SJSA1 (cell line): ENCODE measurements around the gene FBXL7. TPM values are rescaled to one million over a fixed set of nuclear protein-coding genes. Genes with fewer than 3 reads are reported as not detected.

Experiments
- DNase-seq, 2 experiments: peaks; one replicate each; pipeline ENCODE4 v3.0.0-alpha.2; 2015 to 2020; ENCODE audit warnings: low spot score in 2 of 2, low read depth in 1 of 2
- H3K27ac ChIP-seq: fragments of 250-450 bp; sonication (Bioruptor Pico); 2 replicates; pipeline ENCODE4 v1.5.1; 2020; ENCODE audit warnings: mild to moderate bottlenecking, moderate library complexity
- H3K27me3 ChIP-seq: fragments of 250-450 bp; sonication (Bioruptor Pico); replicated peaks from 2 replicates; pipeline ENCODE4 v1.5.1; 2020; ENCODE audit warnings: mild to moderate bottlenecking, moderate library complexity
- H3K36me3 ChIP-seq: fragments of 250-450 bp; sonication (Bioruptor Pico); 2 replicates; pipeline ENCODE4 v1.5.1; 2020; ENCODE audit warnings: mild to moderate bottlenecking
- H3K4me1 ChIP-seq: fragments of 250-450 bp; sonication (Bioruptor Pico); replicated peaks from 2 replicates; pipeline ENCODE4 v1.6.1; 2021; ENCODE audit warnings: mild to moderate bottlenecking
- H3K4me3 ChIP-seq: fragments of 250-450 bp; sonication (Bioruptor Pico); 2 replicates; pipeline ENCODE4 v1.5.1; 2020; ENCODE audit warnings: mild to moderate bottlenecking
- H3K9me3 ChIP-seq: fragments of 250-450 bp; sonication (Bioruptor Pico); replicated peaks from 2 replicates; pipeline ENCODE4 v1.5.1; 2020; ENCODE audit warnings: mild to moderate bottlenecking
- total RNA-seq: library from RNA; depleted of rRNA; stranded (reverse); fragments of >200 nt; shearing (Covaris generic); gene quantifications from 2 replicates; pipeline ENCODE4 v1.2.3, GENCODE V29; 2014

The FBXL7 gene
- total RNA-seq, 1 experiment from 2014 or later, result 14.6 TPM

- Histone ChIP-seq H3K9me3 (no peaks in the 10 kb centered on the region), H3K27me3 (no peaks in the 10 kb centered on the region), H3K4me1 (peaks cover 25% of the 10 kb centered on the region), H3K36me3 (no peaks in the 10 kb centered on the region), H3K4me3 (no peak overlapping the region), H3K27ac (no peak overlapping the region)
- no peak for DNase-seq
Measured at GRCh38 chr5:15753752-15754151, 253.8 kb downstream of the FBXL7 start.

- Histone ChIP-seq H3K36me3 (no peaks in the 10 kb centered on the region), H3K27ac (no peak overlapping the region), H3K4me1 (peaks cover 25% of the 10 kb centered on the region), H3K9me3 (no peaks in the 10 kb centered on the region), H3K4me3 (no peak overlapping the region), H3K27me3 (no peaks in the 10 kb centered on the region)
- DNase-seq, result peak in 1 of 2 experiments; percentile 27
Measured at GRCh38 chr5:15757103-15757502, 257.1 kb downstream of the FBXL7 start.

GRCh38 chr5:15757619-15758018 lies 257.6 kb downstream of the FBXL7 start:
- Histone ChIP-seq H3K27ac (no peak overlapping the region), H3K4me3 (no peak overlapping the region), H3K27me3 (no peaks in the 10 kb centered on the region), H3K9me3 (no peaks in the 10 kb centered on the region), H3K36me3 (no peaks in the 10 kb centered on the region), H3K4me1 (peaks cover 22% of the 10 kb centered on the region)
- DNase-seq, result no peak

- no peak overlapping the region for H3K27ac ChIP-seq
- DNase-seq, result no peak
- H3K36me3 ChIP-seq, result no peaks in the 10 kb centered on the region
- peaks cover under 1% of the 10 kb centered on the region for H3K4me1 ChIP-seq
- no peaks in the 10 kb centered on the region for H3K27me3 ChIP-seq
- no peaks in the 10 kb centered on the region for H3K9me3 ChIP-seq
- no peak overlapping the region for H3K4me3 ChIP-seq
Measured at GRCh38 chr5:15762668-15763067, 262.7 kb downstream of the FBXL7 start.

DNA sequence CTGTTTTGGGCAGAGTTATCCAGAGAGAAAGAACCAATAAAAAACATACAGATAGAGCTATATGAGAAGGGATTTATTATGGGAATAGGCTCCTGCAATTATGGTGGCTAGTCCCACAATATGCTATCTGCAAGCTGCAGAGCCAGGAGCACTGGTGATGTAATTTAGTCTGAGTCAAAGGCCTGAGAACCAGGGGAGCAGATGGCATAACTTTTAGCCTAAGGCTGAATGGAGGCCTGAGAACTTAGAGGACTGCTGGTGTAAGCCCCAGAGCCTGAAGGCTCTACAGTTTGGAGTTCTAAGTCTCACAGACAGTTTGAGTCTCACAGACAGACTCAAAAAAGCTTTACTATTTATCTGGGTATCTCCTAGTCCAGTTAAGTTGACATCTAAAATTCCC lies 263.8 kb downstream of the FBXL7 start:
- H3K4me3 ChIP-seq, result no peak overlapping the region
- DNase-seq, result no peak
- H3K36me3 ChIP-seq, result no peaks in the 10 kb centered on the region
- H3K4me1 ChIP-seq, result no peaks in the 10 kb centered on the region
- no peaks in the 10 kb centered on the region for H3K27me3 ChIP-seq
- H3K27ac ChIP-seq, result no peak overlapping the region
- H3K9me3 ChIP-seq, result no peaks in the 10 kb centered on the region

- no peaks in the 10 kb centered on the region for H3K27me3 ChIP-seq
- H3K9me3 ChIP-seq, result no peaks in the 10 kb centered on the region
- no peak overlapping the region for H3K4me3 ChIP-seq
- H3K4me1 ChIP-seq, result no peaks in the 10 kb centered on the region
- H3K27ac ChIP-seq, result no peak overlapping the region
- H3K36me3 ChIP-seq, result no peaks in the 10 kb centered on the region
- no peak for DNase-seq
Measured at GRCh38 chr5:15768936-15769335, 269.0 kb downstream of the FBXL7 start.

- Histone ChIP-seq H3K27ac (no peak overlapping the region), H3K27me3 (no peaks in the 10 kb centered on the region), H3K4me1 (no peaks in the 10 kb centered on the region), H3K9me3 (no peaks in the 10 kb centered on the region), H3K4me3 (no peak overlapping the region), H3K36me3 (no peaks in the 10 kb centered on the region)
- no peak for DNase-seq
Measured at GRCh38 chr5:15772131-15772530, 272.2 kb downstream of the FBXL7 start.

GRCh38 chr5:15774632-15775031 lies 274.7 kb downstream of the FBXL7 start:
- no peak overlapping the region for H3K27ac ChIP-seq
- H3K4me3 ChIP-seq, result no peak overlapping the region
- H3K36me3 ChIP-seq, result no peaks in the 10 kb centered on the region
- no peak for DNase-seq
- no peaks in the 10 kb centered on the region for H3K4me1 ChIP-seq
- no peaks in the 10 kb centered on the region for H3K27me3 ChIP-seq
- H3K9me3 ChIP-seq, result no peaks in the 10 kb centered on the region

DNA sequence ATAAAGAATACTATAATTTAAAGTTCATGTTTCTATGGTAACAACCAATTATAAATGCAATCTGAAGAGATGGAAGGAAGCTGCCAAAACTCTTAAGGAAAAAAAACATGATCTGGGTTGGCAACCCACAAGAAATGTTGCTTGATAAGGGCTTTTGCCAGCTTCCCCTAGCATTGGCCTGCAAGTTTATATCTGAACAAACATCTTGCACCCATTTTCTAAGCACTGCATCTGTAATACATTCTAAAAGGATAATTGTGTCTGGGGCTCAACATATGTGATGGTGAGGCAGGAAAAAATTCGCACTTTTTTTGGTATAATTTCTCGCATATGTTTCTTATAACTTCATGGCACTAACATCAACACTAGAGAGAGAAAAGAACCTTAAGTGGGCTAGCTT lies 276.4 kb downstream of the FBXL7 start:
- Histone ChIP-seq H3K4me1 (no peaks in the 10 kb centered on the region), H3K27ac (no peak overlapping the region), H3K4me3 (no peak overlapping the region), H3K9me3 (0 out of 2 replicates have a peak, but pooled peaks cover 3% of the 10 kb centered on the region), H3K27me3 (no peaks in the 10 kb centered on the region), H3K36me3 (no peaks in the 10 kb centered on the region)
- no peak for DNase-seq

GRCh38 chr5:15783734-15784133 lies 283.8 kb downstream of the FBXL7 start:
- Histone ChIP-seq H3K4me1 (no peaks in the 10 kb centered on the region), H3K4me3 (no peak overlapping the region), H3K27ac (no peak overlapping the region), H3K9me3 (0 out of 2 replicates have a peak, but pooled peaks cover 3% of the 10 kb centered on the region), H3K36me3 (no peaks in the 10 kb centered on the region), H3K27me3 (no peaks in the 10 kb centered on the region)
- DNase-seq, result no peak

DNA sequence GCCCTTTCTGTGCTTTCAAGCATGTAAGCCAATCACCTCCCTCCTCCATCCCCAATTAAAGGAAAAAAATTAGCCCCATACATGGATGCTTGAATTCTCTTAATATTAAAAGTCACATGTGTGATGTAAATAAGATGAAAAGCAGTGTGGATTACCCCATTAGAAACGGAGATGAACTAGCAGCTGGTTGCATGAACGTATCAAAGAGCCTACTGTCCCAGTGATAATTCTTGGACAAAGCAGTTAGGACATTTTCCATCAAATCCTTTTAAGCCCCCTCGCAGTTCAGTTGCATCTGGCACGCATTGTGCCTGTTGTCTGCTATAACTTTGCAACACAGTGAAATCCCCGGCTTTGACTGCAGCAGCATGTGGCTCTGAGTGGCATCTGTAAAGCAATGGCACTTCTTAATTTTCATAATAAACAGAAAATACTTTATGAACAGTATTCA lies 285.6 kb downstream of the FBXL7 start:
- H3K27ac ChIP-seq, result no peak overlapping the region
- no peaks in the 10 kb centered on the region for H3K36me3 ChIP-seq
- H3K4me3 ChIP-seq, result no peak overlapping the region
- 0 out of 2 replicates have a peak, but pooled peaks cover 3% of the 10 kb centered on the region for H3K9me3 ChIP-seq
- no peaks in the 10 kb centered on the region for H3K27me3 ChIP-seq
- H3K4me1 ChIP-seq, result peaks cover 14% of the 10 kb centered on the region
- no peak for DNase-seq

- peaks cover 20% of the 10 kb centered on the region for H3K4me1 ChIP-seq
- 0 out of 2 replicates have a peak, but pooled peaks cover under 1% of the 10 kb centered on the region for H3K9me3 ChIP-seq
- H3K27me3 ChIP-seq, result no peaks in the 10 kb centered on the region
- no peak overlapping the region for H3K27ac ChIP-seq
- DNase-seq, result no peak
- H3K4me3 ChIP-seq, result no peak overlapping the region
- H3K36me3 ChIP-seq, result no peaks in the 10 kb centered on the region
Measured at GRCh38 chr5:15786326-15786725, 286.3 kb downstream of the FBXL7 start.

GRCh38 chr5:15786884-15787283 lies 286.9 kb downstream of the FBXL7 start:
- H3K36me3 ChIP-seq, result no peaks in the 10 kb centered on the region
- peaks cover 23% of the 10 kb centered on the region for H3K4me1 ChIP-seq
- H3K9me3 ChIP-seq, result no peaks in the 10 kb centered on the region
- H3K4me3 ChIP-seq, result no peak overlapping the region
- no peak for DNase-seq
- no peak overlapping the region for H3K27ac ChIP-seq
- no peaks in the 10 kb centered on the region for H3K27me3 ChIP-seq

GRCh38 chr5:15787681-15788080 lies 287.7 kb downstream of the FBXL7 start:
- Histone ChIP-seq H3K4me3 (no peak overlapping the region), H3K27ac (no peak overlapping the region), H3K4me1 (peaks cover 26% of the 10 kb centered on the region), H3K27me3 (no peaks in the 10 kb centered on the region), H3K9me3 (no peaks in the 10 kb centered on the region), H3K36me3 (no peaks in the 10 kb centered on the region)
- no peak for DNase-seq

DNA sequence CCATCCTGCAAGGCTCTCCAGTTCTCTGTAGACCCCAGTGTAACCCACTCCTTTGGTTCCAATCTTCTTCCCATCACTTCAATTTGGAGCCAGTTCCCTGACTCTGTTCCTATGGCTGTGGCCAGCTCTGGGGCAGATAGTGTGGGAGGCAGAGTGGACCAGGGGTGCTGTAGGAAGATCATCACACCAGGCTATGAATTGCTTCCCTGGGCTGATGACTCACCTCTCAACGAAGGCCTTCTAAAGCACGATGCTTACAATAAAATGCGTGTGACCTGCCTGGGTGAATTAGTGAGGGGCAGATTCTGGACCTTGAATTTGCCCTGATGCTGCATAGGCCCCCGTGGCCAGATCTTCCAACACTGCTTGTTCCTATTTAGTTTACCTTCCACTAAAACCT lies 289.7 kb downstream of the FBXL7 start:
- Histone ChIP-seq H3K27me3 (no peaks in the 10 kb centered on the region), H3K4me1 (peaks cover 30% of the 10 kb centered on the region), H3K4me3 (no peak overlapping the region), H3K27ac (no peak overlapping the region), H3K9me3 (no peaks in the 10 kb centered on the region), H3K36me3 (no peaks in the 10 kb centered on the region)
- DNase-seq, result no peak
